GM12878 (cell line): ENCODE data around the gene MAL.
"Not testable (repeated sequence)": the region's sequence is repeated elsewhere in the genome, so short reads cannot be mapped to it uniquely, and the experiment has no call there.

Experiments
- CHD1 ChIP-seq: IDR thresholded peaks from 2 replicates; pipeline ENCODE4 v1.6.1; 2012; ENCODE audit warnings: low read depth, low read length, improper control_type of control experiment
- EZH2 ChIP-seq: IDR thresholded peaks from 2 replicates; pipeline ENCODE4 v1.6.1; 2012; ENCODE audit warnings: low read depth, mild to moderate bottlenecking, control low read depth, inconsistent platforms, low read length, borderline replicate concordance; ENCODE audit not compliant: control insufficient read depth
- MXI1 ChIP-seq: fragments of 150-350 bp; IDR thresholded peaks from 2 replicates; pipeline ENCODE4 v1.6.1; 2011; ENCODE audit warnings: low read depth, mild to moderate bottlenecking, inconsistent platforms, low read length, improper control_type of control experiment
- RCOR1 ChIP-seq: conservative IDR thresholded peaks from 2 replicates; pipeline ENCODE4 v1.6.1; 2012; ENCODE audit warnings: low read depth, low read length, improper control_type of control experiment
- SRF ChIP-seq, 2 experiments: IDR thresholded peaks; 2 replicates each; pipeline ENCODE4 v1.6.1; 2011; ENCODE audit warnings: low read depth in 2 of 2, low read length in 2 of 2, mild to moderate bottlenecking in 1 of 2, moderate library complexity in 1 of 2
- YBX1 ChIP-seq: fragments of 450-650 bp; IDR thresholded peaks from 2 replicates; pipeline ENCODE4 v1.6.1; 2016; ENCODE audit warnings: antibody characterized with exemption
- ZNF274 ChIP-seq: IDR thresholded peaks from one replicate; pipeline ENCODE4 v1.8.0; 2011; ENCODE audit not compliant: insufficient read length, insufficient read depth
- ZNF384 ChIP-seq: IDR thresholded peaks from 2 replicates; pipeline ENCODE4 v1.6.1; 2012; ENCODE audit warnings: low read depth, mild to moderate bottlenecking, low read length, improper control_type of control experiment, borderline replicate concordance
- TF ChIP-seq, protein P1 (sequence below): IDR thresholded peaks from 2 replicates; pipeline ENCODE4 v1.6.1; 2011; ENCODE audit warnings: borderline replicate concordance, low read depth, mild to moderate bottlenecking, moderate library complexity, low read length; ENCODE audit not compliant: insufficient read depth, poor library complexity, severe bottlenecking
- TF ChIP-seq, protein P2 (sequence below): IDR thresholded peaks from 2 replicates; pipeline ENCODE4 v1.6.1; 2011; ENCODE audit warnings: mild to moderate bottlenecking, low read depth, low read length, moderate library complexity; ENCODE audit not compliant: insufficient replicate concordance
- TF ChIP-seq, protein P3 (sequence below): IDR thresholded peaks from 2 replicates; pipeline ENCODE4 v1.6.1; 2012; ENCODE audit warnings: low read depth, low read length, improper control_type of control experiment

DNA sequence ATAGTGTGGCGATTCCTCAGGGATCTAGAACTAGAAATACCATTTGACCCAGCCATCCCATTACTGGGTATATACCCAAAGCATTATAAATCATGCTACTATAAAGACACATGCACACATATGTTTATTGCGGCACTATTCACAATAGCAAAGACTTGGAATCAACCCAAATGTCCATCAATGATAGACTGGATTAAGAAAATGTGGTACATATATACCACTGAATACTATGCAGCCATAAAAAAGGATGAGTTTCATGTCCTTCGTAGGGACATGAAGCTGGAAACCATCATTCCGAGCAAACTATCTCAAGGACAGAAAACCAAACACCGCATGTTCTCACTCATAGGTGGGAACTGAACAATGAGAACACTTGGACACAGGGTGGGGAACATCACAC lies 72.8 kb downstream of the MAL start:
- TF ChIP-seq, protein P1, sequence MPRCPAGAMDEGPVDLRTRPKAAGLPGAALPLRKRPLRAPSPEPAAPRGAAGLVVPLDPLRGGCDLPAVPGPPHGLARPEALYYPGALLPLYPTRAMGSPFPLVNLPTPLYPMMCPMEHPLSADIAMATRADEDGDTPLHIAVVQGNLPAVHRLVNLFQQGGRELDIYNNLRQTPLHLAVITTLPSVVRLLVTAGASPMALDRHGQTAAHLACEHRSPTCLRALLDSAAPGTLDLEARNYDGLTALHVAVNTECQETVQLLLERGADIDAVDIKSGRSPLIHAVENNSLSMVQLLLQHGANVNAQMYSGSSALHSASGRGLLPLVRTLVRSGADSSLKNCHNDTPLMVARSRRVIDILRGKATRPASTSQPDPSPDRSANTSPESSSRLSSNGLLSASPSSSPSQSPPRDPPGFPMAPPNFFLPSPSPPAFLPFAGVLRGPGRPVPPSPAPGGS: not testable (repeated sequence)
- not testable (repeated sequence) for TF ChIP-seq ZNF274; ZNF384; YBX1; EZH2; RCOR1; CHD1; SRF (IDR thresholded peaks at IDR 0.05; ENCODE audit: low read depth in 2 of 2, low read length in 2 of 2); MXI1
- TF ChIP-seq, protein P2, sequence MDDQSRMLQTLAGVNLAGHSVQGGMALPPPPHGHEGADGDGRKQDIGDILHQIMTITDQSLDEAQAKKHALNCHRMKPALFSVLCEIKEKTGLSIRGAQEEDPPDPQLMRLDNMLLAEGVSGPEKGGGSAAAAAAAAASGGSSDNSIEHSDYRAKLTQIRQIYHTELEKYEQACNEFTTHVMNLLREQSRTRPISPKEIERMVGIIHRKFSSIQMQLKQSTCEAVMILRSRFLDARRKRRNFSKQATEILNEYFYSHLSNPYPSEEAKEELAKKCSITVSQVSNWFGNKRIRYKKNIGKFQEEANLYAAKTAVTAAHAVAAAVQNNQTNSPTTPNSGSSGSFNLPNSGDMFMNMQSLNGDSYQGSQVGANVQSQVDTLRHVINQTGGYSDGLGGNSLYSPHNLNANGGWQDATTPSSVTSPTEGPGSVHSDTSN: not testable (repeated sequence)
- TF ChIP-seq, protein P3, sequence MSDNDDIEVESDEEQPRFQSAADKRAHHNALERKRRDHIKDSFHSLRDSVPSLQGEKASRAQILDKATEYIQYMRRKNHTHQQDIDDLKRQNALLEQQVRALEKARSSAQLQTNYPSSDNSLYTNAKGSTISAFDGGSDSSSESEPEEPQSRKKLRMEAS: not testable (repeated sequence)
